SH-SY5Y (cell line): ENCODE results near the gene PKIB.

Experiments used
- GATA2 ChIP-seq: IDR thresholded peaks from 2 replicates; pipeline ENCODE4 v1.6.1; 2011; ENCODE audit warnings: mild to moderate bottlenecking, low read depth, low read length
- GATA3 ChIP-seq: IDR thresholded peaks from 2 replicates; pipeline ENCODE4 v1.6.1; 2011; ENCODE audit warnings: low read depth, mild to moderate bottlenecking, low read length, moderate library complexity

DNA sequence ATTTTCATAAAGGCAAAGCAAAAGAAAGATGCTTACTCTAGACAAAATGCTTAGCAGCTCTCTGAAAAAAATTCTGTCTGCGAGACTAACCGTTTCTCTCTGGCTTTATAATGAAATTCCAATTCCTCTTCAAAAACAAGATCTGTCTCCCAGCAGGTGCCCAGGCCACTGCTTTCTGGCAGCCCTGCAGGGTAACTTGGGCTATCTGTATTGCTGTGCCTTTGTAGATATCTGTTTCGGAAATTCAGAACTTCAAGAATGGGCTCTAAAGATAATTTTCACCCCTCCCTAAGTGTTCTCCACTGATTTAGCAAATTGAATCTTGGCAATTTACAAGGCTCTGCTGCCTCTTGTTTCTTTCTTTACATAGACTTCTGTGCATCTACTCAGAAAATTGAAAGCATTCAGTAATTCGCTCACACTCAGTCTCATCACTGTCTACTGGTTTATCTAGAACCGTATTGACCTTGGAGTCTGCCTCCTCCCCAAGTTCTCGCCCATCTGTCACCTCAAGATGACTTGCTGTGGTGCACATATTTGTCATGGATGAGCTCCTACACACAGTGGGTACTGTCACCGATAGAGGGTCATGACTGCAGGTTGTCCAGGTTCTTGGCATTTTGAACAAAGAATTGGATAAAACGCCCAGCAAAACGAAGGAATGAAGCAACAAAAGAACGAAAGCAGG lies 142.9 kb downstream of the PKIB start:
- TF ChIP-seq GATA2 (no peak), GATA3 (no peak)
